Endodermal cell (in vitro differentiated cells): ENCODE measurements around the gene HSPA2. TPM values are rescaled to one million over a fixed set of nuclear protein-coding genes. Genes with fewer than 3 reads are reported as not detected.

Experiments
- DNase-seq: peaks from one replicate; pipeline ENCODE4 v3.0.0-alpha.2; 2017
- H3K27ac ChIP-seq: 2 replicates; pipeline ENCODE4 v1.5.1; 2013; ENCODE audit warnings: mild to moderate bottlenecking, low read depth, low read length, moderate library complexity
- H3K27me3 ChIP-seq: 2 replicates; pipeline ENCODE4 v1.6.1; 2013; ENCODE audit warnings: mild to moderate bottlenecking, low read length, moderate library complexity; ENCODE audit not compliant: insufficient read depth, control insufficient read depth, poor library complexity, severe bottlenecking
- H3K36me3 ChIP-seq: 2 replicates; pipeline ENCODE4 v1.7.0; 2013; ENCODE audit warnings: mild to moderate bottlenecking, low read length, moderate library complexity; ENCODE audit not compliant: control insufficient read depth, insufficient read depth
- H3K4me1 ChIP-seq: one replicate; pipeline ENCODE4 v1.7.0; 2013; ENCODE audit warnings: low read length; ENCODE audit not compliant: control insufficient read depth, insufficient read depth
- H3K4me3 ChIP-seq: 2 replicates; pipeline ENCODE4 v1.5.1; 2013; ENCODE audit warnings: mild to moderate bottlenecking, low read length, moderate library complexity
- H3K9ac ChIP-seq: 2 replicates; pipeline ENCODE4 v1.6.1; 2013; ENCODE audit warnings: mild to moderate bottlenecking, low read length, moderate library complexity; ENCODE audit not compliant: poor library complexity, severe bottlenecking; ENCODE audit errors: extremely low read depth
- H3K9me3 ChIP-seq: 2 replicates; pipeline ENCODE4 v1.6.1; 2013; ENCODE audit warnings: mild to moderate bottlenecking, low read length, moderate library complexity; ENCODE audit not compliant: control insufficient read depth
- H3K27ac Mint-ChIP-seq: 2 replicates; pipeline ENCODE4 v1.8.0; 2020; ENCODE audit warnings: mixed read lengths
- H3K27me3 Mint-ChIP-seq: 2 replicates; pipeline ENCODE4 v1.8.0; 2021; ENCODE audit warnings: mild to moderate bottlenecking, mixed read lengths; ENCODE audit not compliant: insufficient read depth
- H3K36me3 Mint-ChIP-seq: 2 replicates; pipeline ENCODE4 v1.8.0; 2020; ENCODE audit warnings: low read depth, mixed read lengths
- H3K4me1 Mint-ChIP-seq: 2 replicates; pipeline ENCODE4 v1.8.0; 2020; ENCODE audit warnings: mixed read lengths
- H3K4me3 Mint-ChIP-seq: 2 replicates; pipeline ENCODE4 v1.8.0; 2020; ENCODE audit warnings: mild to moderate bottlenecking, moderate library complexity, mixed read lengths
- H3K9me3 Mint-ChIP-seq: 2 replicates; pipeline ENCODE4 v1.8.0; 2020; ENCODE audit warnings: mild to moderate bottlenecking, mixed read lengths
- WGBS, 2 experiments: methylation state at CpG; one replicate each; pipeline versions ENCODE4 v1.1.5 to v1.1.7; 2013; ENCODE audit warnings: missing lambda C conversion rate in 2 of 2, mixed read lengths in 1 of 2; ENCODE audit not compliant: insufficient coverage in 1 of 2, insufficient read length in 1 of 2; 5-methylcytosine and 5-hydroxymethylcytosine counted together
- total RNA-seq, 2 donors: library from RNA; stranded (reverse); fragmentation: NEBNext Ultra II Directional in 1 of 2; extraction: Animal tissue kit (Norgen Biotek cat#: 25700) in 1 of 2; gene quantifications; 2 replicates in 1 of 2; 3 replicates in 1 of 2; pipeline ENCODE4 v1.2.1, GENCODE V29; 2021
- TF ChIP-seq, protein P1 (sequence below): fragments of 200-600 bp; sonication (generic); conservative IDR thresholded peaks from 2 replicates; pipeline ENCODE4 v1.5.0; 2021; ENCODE audit warnings: antibody characterized with exemption, mild to moderate bottlenecking

The HSPA2 gene
- total RNA-seq, 2 donors from 2014 or later: 7.9 to 12.9 TPM

- Histone ChIP-seq H3K9me3 (no peaks in the 10 kb centered on the region), H3K9ac (peak overlapping the region; percentile 22), H3K4me1 (peaks cover 11% of the 10 kb centered on the region), H3K36me3 (no peaks in the 10 kb centered on the region), H3K27me3 (no peaks in the 10 kb centered on the region), H3K4me3 (no peak overlapping the region), H3K27ac (no peak overlapping the region)
- no peak overlapping the region for H3K4me3 Mint-ChIP-seq
- no peaks in the 10 kb centered on the region for H3K9me3 Mint-ChIP-seq
- H3K27me3 Mint-ChIP-seq: no peaks in the 10 kb centered on the region
- peak overlapping the region; percentile 87 for H3K27ac Mint-ChIP-seq
- TF ChIP-seq, protein P1, sequence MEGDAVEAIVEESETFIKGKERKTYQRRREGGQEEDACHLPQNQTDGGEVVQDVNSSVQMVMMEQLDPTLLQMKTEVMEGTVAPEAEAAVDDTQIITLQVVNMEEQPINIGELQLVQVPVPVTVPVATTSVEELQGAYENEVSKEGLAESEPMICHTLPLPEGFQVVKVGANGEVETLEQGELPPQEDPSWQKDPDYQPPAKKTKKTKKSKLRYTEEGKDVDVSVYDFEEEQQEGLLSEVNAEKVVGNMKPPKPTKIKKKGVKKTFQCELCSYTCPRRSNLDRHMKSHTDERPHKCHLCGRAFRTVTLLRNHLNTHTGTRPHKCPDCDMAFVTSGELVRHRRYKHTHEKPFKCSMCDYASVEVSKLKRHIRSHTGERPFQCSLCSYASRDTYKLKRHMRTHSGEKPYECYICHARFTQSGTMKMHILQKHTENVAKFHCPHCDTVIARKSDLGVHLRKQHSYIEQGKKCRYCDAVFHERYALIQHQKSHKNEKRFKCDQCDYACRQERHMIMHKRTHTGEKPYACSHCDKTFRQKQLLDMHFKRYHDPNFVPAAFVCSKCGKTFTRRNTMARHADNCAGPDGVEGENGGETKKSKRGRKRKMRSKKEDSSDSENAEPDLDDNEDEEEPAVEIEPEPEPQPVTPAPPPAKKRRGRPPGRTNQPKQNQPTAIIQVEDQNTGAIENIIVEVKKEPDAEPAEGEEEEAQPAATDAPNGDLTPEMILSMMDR: no peak
- no peak for DNase-seq
- WGBS, 2 experiments: 100% methylated on average over 1 of the region's 2 CpGs; no CpG with 5 or more reads in 1 of the 2 experiments
- H3K36me3 Mint-ChIP-seq: no peaks in the 10 kb centered on the region
- H3K4me1 Mint-ChIP-seq: peaks cover 20% of the 10 kb centered on the region
These were observed 40.8 kb downstream of the HSPA2 start for GRCh38 chr14:64581363-64581762.

DNA sequence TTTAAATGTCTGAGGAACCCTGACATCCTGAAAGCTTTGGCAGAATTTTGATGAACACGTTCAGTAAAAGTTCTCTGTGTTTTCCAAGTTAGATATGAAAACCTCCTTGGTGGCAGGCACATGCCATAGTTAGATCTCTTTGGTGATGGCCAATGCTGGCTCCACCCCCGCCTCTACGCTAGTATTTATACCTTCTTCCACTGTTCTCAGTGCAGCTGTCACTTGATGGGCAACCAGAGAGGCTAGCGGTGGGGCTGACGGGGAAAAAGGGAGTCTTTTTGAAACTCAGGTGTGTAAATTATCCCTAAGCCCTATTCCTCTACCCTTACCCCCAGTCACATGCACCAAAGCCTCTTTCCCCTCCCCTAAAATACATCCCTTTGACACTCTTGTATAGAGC is 41.3 kb downstream of the HSPA2 start:
- H3K9me3 ChIP-seq: no peaks in the 10 kb centered on the region
- H3K9ac ChIP-seq: no peak overlapping the region
- Mint-ChIP-seq H3K4me1 (peaks cover 20% of the 10 kb centered on the region), H3K36me3 (no peaks in the 10 kb centered on the region), H3K27me3 (no peaks in the 10 kb centered on the region), H3K4me3 (no peak overlapping the region), H3K9me3 (no peaks in the 10 kb centered on the region), H3K27ac (no peak overlapping the region)
- no peak overlapping the region for H3K4me3 ChIP-seq
- no peak for DNase-seq
- TF ChIP-seq, protein P1: no peak
- peaks cover 11% of the 10 kb centered on the region for H3K4me1 ChIP-seq
- no peak overlapping the region for H3K27ac ChIP-seq
- no peaks in the 10 kb centered on the region for H3K27me3 ChIP-seq
- WGBS, 2 experiments: 75 to 84% methylated on average over 2 to 5 of the region's 5 CpGs
- H3K36me3 ChIP-seq: no peaks in the 10 kb centered on the region

GRCh38 chr14:64584190-64584589 is 43.6 kb downstream of the HSPA2 start:
- no peaks in the 10 kb centered on the region for H3K9me3 Mint-ChIP-seq

More at GRCh38 chr14:64584190-64584589, 43.6 kb downstream of the HSPA2 start:
- no peak overlapping the region for H3K4me3 ChIP-seq
- WGBS, 2 experiments: 100% methylated on average over 1 of the region's 1 CpG
- Mint-ChIP-seq H3K36me3 (no peaks in the 10 kb centered on the region), H3K27ac (no peak overlapping the region), H3K27me3 (no peaks in the 10 kb centered on the region), H3K4me3 (no peak overlapping the region), H3K4me1 (peaks cover 20% of the 10 kb centered on the region)
- TF ChIP-seq, protein P1: no peak
- H3K4me1 ChIP-seq: peaks cover 11% of the 10 kb centered on the region
- H3K27me3 ChIP-seq: no peaks in the 10 kb centered on the region
- H3K9ac ChIP-seq: no peak overlapping the region
- no peaks in the 10 kb centered on the region for H3K36me3 ChIP-seq
- no peak for DNase-seq
- no peaks in the 10 kb centered on the region for H3K9me3 ChIP-seq
- no peak overlapping the region for H3K27ac ChIP-seq
